Endometrial microvascular endothelial cells (primary cell): ENCODE data around the gene FOCAD. TPM values are rescaled to one million over a fixed set of nuclear protein-coding genes. Genes with fewer than 3 reads are reported as not detected.

Experiments used
- in situ Hi-C: cut with HindIII; loops from 2 replicates; pipeline ENCODE4 v1.10.0; 2017; ENCODE audit warnings: low sequenced_read_pairs, low pct_unique_long_range_greater_than_20kb; ENCODE audit errors: inconsistent ontology term
- total RNA-seq: library from RNA; depleted of rRNA; stranded (reverse); fragments of >200 nt; gene quantifications from one replicate; pipeline ENCODE4 v1.2.3, GENCODE V29; 2015; ENCODE audit errors: inconsistent ontology term

Gene FOCAD
- total RNA-seq, 1 donor from 2014 or later: 101 TPM

DNA sequence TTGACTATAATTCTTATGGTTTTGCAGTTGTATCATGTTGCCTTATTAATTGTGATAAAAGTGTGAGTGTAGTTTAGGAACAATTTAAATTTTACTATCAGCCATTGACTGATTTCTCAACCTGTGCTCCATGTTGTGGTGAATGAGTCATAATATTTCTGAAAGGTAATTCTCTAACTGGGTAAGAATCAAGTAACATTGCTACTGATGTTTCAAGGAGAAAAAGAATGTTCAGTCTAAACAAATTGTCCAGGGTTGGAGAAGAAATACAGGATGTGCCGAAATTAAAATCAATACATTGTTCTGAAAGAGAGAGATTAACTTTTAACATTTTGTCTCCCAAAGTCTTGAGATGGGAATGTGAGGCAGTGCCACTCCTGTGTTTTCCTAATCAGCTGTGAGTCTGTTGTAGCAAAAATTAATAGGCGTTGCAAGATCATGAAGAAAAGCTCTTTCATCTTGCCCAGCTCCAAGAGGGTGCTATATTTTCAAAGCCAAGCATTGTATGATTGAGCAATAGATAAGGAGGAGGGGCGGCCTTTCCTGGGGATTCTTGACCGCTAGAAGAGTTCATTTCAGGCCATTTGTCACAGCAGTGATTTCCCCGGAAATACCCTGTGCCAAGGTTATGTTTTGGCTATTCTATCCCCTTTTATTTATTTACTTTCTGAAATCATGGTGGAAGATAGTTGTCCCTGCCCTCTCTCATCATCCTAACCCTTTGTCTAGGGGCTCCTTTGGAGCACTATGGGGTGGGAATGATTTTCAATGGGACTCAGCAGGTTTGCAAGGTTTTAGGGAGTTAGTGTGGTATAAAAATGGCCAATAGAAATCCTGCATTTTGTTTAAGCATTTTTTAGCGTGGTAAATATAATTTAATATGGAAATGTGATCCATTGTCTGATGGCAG lies 151.6 kb downstream of the FOCAD start:
- in situ Hi-C loops: no loop called here

DNA sequence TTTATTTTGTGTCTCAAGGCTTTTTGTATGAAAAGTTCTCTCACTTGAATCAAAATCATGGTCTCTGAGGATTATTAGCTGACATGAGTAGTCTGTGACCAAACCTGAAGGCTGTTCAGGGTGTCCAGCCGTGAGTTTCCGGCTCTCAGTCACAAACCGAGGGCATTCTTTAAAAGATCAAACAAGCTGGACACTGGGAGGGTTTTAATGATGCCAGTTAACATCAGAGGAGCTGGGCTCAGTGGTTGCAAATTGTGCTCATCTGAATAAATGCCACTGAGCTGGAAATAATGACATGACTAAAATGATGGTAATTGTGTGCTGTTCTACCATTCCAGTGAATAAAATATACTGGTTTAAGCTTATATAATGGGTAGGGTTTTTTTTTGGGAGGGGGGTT lies 153.1 kb downstream of the FOCAD start:
- in situ Hi-C loops: no loop called here

DNA sequence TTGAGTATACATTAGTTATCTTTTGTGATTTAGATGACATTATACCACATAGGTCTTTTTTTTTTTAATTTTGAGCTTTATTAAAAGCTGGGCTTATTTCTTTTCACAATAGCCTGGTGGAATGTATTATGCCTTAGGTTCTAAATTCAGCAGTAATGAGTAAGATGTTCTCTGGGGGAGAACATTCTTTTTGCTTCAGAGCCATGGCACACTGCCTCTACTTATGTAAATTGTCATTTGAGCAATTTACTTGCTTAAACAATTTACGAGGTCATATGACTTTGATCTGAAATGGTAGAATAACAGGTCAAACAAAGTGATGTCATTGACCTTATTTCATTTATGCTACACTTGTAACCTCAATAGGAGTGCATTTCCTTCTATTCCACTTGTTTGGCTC lies 154.2 kb downstream of the FOCAD start:
- in situ Hi-C loops: no loop called here

DNA sequence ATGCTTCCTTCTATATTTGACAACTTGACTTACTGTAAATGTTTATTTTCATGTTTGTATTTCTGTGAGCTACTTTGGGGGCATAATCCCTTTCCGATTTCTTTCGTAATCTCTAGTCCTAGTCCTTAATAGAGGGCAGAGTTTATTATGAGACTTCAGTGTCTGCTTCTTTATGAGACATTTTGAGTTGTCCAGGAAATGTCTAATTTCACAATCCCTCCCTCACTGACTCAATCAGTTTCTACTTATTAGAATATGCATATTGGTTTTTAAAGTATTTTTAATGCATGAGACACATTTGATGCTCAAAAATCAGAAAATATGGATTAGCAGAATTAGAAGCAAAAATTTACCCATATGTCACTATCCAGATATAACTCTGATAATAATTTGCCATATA lies 160.9 kb downstream of the FOCAD start:
- in situ Hi-C loops: no loop called here

DNA sequence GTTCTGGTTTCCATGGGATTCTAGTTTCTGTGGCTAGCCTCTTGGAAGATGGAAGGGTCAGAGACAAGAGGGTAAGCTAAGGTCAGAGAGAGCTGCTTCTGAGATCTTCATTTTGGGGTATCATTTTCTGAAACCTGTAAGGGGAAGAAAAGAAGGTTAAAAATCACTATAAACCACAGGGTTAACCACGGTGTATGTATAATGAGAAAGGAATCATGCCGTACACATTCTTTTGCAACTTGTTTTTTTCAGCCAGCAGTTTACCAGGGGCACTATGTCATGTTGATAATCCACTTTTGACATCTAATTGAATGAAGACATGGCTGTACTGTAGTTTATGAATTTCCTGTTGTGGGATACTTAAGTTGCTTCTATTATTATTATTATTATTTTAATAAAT lies 164.4 kb downstream of the FOCAD start:
- in situ Hi-C loops: no loop called here

DNA sequence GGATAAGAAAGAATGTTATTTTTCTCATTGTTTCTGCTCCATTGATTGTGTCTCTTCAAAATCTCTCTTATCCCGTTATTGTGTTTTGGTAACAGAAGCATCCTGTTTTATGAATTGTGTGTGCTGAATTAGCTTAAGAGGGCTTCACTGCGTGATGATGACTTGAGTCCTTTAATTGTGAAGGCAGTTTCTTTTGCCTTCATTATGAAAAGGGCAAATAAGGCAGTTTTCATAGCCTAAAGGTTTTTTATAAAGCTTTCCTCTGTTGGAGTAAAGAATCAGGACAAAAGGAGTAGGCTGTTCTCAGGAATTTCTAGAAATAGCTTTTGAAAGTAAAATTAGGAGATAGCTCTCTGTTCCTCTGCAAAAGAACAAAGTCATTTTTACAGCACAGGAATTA lies 169.8 kb downstream of the FOCAD start:
- in situ Hi-C loops: no loop called here

DNA sequence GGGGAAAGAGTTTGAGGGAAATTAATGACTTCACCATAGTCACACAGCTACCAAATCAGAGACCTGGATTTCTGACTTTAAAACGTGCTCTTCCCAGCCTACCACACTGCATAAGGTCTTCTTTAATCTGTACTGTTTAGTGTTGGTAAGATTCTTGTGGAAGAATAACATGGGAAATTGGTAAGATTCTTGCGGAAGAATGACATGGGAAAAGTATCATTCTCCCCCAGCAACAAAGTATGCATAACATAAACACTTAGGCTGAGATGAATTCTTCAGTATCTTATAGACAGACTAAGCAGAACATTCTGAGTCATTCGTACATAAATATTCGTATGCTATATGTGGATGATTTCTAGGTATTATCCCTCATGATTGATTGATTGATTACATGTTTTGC lies 170.4 kb downstream of the FOCAD start:
- in situ Hi-C loops: no loop called here

DNA sequence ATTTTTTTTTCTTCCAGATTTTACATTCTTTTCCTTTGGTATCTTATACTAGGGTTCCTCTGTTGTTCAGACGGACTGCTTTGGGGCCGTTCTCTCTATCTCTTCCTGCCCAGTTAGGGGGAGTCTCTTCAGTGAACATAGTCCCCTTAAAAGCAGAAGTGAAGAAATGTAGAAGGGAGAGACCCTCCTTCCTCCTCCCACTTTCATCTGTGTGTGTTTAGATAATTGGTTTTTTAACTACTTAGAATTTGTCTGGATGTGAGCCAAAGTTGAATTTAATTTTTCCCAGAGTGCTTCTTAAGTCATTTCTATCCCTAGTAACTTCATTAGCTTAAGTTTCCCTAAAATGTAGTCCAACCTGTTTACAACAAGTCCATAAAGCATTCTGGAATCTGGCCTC lies 179.9 kb downstream of the FOCAD start:
- in situ Hi-C loops: no loop called here

DNA sequence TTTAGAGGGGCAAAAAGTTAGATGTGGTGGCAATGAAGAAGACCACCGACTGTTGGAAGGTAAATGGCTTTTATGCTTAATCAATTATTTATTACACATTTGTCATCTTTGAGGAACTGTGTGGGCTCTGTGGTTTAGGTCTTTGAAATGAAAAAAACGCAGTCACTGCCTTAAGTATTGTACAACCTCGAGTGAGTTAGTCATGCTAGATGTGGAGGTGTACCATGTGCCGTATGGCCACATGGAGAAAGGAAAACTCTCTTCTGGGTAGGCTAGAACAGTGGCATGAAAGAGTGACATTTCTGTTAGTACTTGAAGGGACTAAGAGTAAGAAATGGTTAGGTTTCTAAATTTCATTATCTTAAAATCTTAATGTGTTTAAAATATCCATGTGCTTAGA lies 181.3 kb downstream of the FOCAD start:
- in situ Hi-C loops: no loop called here

DNA sequence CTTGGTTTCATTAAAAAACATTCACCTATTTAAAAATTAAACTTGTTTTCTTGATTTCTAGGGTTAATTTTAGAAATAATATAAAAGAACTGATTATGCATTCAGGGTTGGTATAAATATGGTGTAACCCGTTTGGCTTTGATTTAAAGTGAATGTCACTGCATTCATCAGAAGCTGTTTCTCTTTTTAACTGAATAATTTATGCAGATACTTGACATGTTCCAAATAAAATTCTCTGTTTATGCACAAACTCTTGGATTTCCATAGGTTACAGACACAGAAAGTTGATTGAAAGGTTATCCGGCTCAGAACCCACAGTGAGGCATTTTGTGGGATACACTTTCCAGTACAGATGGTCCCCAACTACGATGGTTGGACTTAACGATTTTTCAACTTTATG lies 186.1 kb downstream of the FOCAD start:
- in situ Hi-C loops: no loop called here

DNA sequence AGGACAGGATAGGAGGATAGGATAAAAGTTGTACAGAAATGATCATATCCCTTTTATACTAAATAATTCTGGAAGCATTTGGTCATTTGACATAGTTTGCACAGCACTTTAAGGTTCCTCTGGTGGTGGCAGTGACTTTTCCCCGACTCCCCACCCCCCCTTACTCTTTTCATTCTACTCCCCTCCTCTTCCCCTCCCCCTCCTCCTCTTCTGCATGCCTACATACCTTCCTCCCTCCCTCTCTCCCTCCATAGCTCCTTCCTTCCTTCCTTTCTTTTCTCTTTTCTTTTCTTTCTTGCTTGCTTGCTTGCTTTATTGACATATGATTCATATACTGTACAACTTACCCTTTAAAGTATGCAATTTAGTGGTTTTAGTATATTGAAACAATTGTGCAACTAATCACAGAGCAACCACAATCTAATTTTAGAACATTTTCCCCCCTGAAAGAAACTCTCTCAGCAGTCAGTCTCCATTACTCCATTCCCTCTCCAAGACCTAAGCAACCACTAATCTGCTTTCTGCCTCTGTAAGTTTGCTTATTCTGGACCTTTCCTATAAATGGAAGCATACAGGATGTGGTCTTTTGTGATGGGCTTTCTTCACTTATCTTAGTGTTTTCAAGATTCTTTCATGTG lies 188.4 kb downstream of the FOCAD start:
- in situ Hi-C loops: no loop called here

DNA sequence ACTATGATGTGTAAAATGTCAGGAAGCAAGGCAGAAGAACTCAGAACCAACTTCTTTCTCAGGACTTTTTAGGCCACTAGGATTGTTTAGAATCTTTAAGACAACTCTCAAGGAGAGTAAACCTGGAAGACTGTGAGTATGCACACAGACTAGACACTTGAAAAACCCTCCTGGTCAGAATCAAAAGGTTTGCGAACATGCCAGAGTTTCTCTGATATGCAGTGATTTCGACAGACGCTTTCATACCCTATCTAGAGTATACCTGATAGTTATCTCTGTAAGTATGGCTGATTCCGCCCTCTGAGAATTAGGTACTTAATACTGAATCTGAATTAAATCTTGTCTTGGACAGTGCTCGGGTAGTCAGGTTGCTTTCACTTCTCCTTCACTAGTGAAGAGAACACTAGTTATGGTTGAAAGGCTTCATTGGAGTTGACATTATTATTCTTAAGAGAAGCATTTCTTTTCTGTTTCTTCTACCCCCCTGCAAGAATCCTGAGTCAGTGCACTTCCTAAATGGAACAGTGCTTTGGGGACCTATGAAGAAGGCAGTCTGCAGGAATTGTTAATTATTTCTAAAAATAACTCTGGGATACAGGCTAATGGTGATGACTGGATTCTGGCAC lies 189.3 kb downstream of the FOCAD start:
- in situ Hi-C loops: no loop called here

DNA sequence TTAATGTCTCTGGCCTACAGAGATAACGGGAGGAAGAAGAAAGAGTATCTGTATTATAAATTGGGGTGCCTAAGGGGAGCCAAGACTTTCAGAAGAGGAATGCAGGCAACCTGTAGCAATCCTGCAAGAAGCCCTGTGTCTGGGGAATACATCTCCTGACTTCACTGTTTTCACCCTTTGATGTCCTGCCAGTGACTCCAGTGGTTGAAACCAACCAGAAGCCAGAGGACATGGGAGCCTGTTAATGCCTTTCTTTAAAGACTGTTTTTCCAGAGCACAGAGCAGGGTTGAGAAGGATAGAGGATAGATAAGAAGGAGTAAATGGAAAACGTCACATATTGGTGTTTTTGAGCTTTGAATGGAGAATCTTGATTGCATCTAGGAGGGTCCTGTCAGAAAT lies 196.2 kb downstream of the FOCAD start:
- in situ Hi-C loops: no loop called here

DNA sequence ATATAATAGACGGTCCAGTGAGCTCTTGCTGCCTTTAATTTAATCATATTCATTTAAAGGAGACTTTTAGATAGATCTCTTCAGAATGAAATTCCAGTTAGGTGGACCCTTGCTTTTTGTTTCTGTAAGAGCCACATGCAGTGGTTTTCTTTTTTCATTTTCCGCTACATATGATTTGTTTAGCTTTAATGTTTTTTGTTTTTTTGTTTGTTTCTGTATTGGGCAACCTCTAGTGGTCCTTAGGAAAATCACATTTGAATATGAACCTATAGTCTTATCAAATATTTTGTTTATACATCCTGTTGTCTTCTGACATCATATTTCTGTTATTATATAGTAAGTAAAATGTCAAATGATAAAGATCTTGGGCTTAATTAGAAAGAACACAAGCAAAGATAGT lies 196.6 kb downstream of the FOCAD start:
- in situ Hi-C loops: no loop called here

DNA sequence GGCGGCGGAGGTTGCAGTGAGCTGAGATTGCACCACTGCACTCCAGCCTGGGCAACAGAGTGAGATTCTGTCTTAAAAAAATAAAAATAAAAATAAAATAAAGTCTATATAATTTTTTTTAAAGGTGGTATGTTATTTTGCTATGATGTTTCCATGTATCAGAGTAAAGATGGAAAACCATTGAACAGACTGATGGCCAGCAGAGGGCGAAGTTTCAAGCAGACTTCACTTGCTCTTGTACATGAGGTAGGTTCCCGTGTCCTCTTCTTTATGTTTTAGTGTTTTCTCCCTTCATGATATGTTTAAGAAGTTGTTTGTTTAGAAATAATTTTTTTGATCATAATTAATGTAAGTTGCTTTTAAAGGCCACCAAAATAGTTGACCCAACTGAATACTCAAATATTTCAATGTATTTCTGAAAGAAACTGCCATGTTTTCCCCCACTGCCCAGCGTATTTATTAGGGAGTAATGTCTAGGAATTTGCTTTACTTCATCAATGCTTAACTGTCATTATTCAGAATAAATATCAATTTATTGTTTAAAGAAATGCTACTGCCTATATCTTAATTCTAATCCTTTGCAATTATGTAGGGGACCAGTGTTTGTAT lies 201.0 kb downstream of the FOCAD start:
- in situ Hi-C loops: no loop called here

DNA sequence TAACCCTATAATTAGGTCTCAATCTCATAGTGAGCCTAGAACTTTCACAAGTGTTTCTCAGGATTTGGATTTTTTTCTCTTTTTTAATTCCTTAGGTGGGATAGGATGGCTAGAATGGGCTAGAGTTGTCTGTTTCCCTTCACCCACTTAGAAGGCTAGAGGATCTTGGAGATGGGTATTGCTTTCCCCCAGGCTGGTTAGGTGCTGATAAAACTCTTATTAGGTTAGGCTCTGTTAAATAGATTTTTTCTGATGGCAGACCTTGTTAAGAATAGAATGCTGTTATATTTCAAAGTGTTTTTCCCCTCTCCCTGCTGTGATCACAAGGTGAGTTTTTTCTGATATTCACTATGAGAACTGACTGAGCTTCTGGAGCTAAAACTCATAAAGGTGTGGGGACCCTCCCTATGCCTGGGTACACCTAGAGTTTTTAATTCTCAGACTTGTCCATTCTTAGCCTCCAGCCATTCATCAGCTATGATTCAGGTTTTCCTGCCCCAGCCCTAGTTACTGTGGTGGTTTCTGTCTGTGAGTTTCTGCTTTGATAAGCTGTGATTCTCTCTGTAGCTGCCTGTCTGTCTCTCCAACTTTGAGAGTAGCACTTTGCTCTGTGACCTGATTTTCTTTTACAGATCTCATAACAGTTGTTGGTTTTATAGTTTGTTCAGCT lies 215.0 kb downstream of the FOCAD start:
- in situ Hi-C loops: no loop called here

DNA sequence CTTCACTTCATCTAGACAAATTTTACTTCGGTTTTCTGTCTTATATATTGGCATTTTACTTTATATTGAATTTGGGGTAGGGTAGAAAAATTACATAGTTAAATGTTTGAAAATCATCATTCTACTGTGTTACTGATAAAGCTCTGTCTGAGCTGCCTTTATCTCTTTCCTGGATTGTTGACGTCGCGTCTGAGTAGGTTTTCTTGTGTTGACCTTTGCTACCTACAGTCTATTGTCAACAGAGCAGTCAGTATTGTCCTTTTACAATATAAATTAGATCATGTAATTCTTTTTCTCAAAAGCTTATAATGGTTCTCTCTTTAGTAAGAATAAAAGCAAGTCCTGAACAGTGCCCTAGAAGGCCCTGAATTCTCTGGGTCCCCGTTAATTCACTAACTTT lies 219.2 kb downstream of the FOCAD start:
- in situ Hi-C loops: no loop called here

DNA sequence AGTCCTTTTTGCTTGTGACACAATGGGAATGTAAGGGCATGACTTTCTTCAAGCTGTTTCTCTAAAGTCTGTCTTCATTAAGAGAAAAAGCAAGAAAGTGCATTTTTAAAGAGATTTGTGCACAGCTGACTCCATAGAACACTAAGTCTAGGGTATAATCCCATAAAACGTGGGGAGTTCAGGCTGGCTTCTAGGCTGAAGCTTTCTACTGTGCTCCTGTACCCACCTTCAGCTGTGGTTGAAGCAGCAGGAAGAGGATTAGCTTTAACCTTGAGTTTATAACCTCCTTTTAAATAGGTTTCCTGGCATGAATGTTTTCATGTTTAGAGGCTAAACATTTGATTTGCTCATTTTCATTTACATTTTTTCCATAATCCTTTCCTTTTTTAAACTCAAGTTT lies 220.9 kb downstream of the FOCAD start:
- in situ Hi-C loops: no loop called here

DNA sequence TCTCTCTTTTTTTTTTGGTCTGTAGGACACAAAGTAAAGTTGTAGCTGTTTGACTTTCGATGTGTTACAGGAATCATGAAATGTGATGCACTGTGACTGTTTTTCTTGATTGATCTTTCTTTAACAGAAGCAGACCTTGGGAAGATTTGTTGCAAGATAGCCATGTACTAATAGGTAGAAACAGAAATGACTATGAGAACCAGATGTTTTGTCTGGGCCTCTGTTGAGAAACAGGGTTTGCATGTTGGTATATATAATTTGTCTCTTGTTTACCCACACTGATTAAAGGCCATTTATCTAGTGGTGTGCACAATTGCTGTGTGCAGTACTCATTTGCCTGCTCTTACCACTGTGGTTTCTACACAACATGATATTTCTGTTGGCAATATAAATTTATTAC lies 222.3 kb downstream of the FOCAD start:
- in situ Hi-C loops: no loop called here
